Endothelial cell of umbilical vein (primary cell): ENCODE data around the gene TNFAIP8. TPM values are rescaled to one million over a fixed set of nuclear protein-coding genes. Genes with fewer than 3 reads are reported as not detected.

ENCODE experiments used
- BruUV-seq: library from RNA; stranded (reverse); fragments of 400-500 nt; replicated peaks from 2 replicates; lab custom pipeline; 2021; lab: Mats Ljungman, UMichigan
- CTCF ChIA-PET: fragments of 300-600, 350-600 bp; sonication (Branson Sonifier 250); formaldehyde crosslinking; loops from one replicate; lab custom pipeline; 2021; ENCODE audit warnings: antibody characterized with exemption, inconsistent platforms; lab: Charles Lee
- POLR2A ChIA-PET: fragments of 300-600, 350-600 bp; sonication (Branson Sonifier 250); formaldehyde crosslinking; loops from one replicate; lab custom pipeline; 2021; ENCODE audit warnings: antibody characterized with exemption, inconsistent platforms; lab: Charles Lee
- DNase-seq: peaks from one replicate; pipeline ENCODE4 v3.0.0-alpha.2; 2011; ENCODE audit warnings: low read depth, low spot score
- FAIRE-seq: peaks from 2 replicates; lab custom pipeline; 2011; peaks lifted over from hg19 to GRCh38; lab: Jason Lieb, UNC
- H2AFZ ChIP-seq: 2 replicates; pipeline ENCODE4 v1.6.0; 2012; ENCODE audit warnings: low read depth, low read length, control low read depth, inconsistent platforms
- H3K27ac ChIP-seq: 2 replicates; pipeline ENCODE4 v1.5.1; 2011; ENCODE audit warnings: low read depth, mild to moderate bottlenecking, control low read depth, low read length, moderate library complexity; ENCODE audit not compliant: insufficient read depth
- H3K27me3 ChIP-seq, 2 experiments: 2 replicates each; pipeline versions ENCODE4 v1.6.0 to v1.6.1; 2011; ENCODE audit warnings: low read length in 2 of 2, mixed read lengths in 1 of 2; ENCODE audit not compliant: control insufficient read depth in 2 of 2, insufficient read depth in 2 of 2
- H3K36me3 ChIP-seq, 2 experiments: 2 replicates in 1 of 2; 3 replicates in 1 of 2; pipeline ENCODE4 v1.5.1; 2011; ENCODE audit warnings: low read length in 2 of 2, mild to moderate bottlenecking in 1 of 2, moderate library complexity in 1 of 2; ENCODE audit not compliant: control insufficient read depth in 2 of 2, insufficient read depth in 2 of 2; ENCODE audit errors: extremely low read depth in 1 of 2
- H3K4me1 ChIP-seq: 3 replicates; pipeline ENCODE4 v1.5.1; 2011; ENCODE audit warnings: mild to moderate bottlenecking, low read length; ENCODE audit not compliant: control insufficient read depth, insufficient read depth; ENCODE audit errors: extremely low read depth
- H3K4me2 ChIP-seq: 2 replicates; pipeline ENCODE4 v1.6.1; 2011; ENCODE audit warnings: low read length, control low read depth, mixed read lengths; ENCODE audit not compliant: insufficient read depth
- H3K4me3 ChIP-seq, 3 experiments: fragments of 200-600 bp in 1 of 3; sonication (generic), shearing (Covaris generic) in 1 of 3; replicated peaks in 1 of 3; 2 replicates each; pipeline ENCODE4 v1.5.1; 2011 to 2016; ENCODE audit warnings: control low read depth in 3 of 3, low read length in 3 of 3, mild to moderate bottlenecking in 2 of 3, inconsistent platforms in 1 of 3, low read depth in 1 of 3, moderate library complexity in 1 of 3; ENCODE audit not compliant: insufficient read depth in 1 of 3
- H3K79me2 ChIP-seq: 2 replicates; pipeline ENCODE4 v1.6.0; 2012; ENCODE audit warnings: low read length, inconsistent platforms; ENCODE audit not compliant: control insufficient read depth, insufficient read depth
- H3K9ac ChIP-seq: replicated peaks from 2 replicates; pipeline ENCODE3; 2011; ENCODE audit warnings: low read length, control low read depth; ENCODE audit not compliant: insufficient read depth; ENCODE audit errors: extremely low read depth
- H3K9me1 ChIP-seq: replicated peaks from 3 replicates; pipeline ENCODE4 v1.6.0; 2011; ENCODE audit warnings: mild to moderate bottlenecking, low read length; ENCODE audit not compliant: control insufficient read depth, insufficient read depth; ENCODE audit errors: extremely low read depth
- H3K9me3 ChIP-seq: replicated peaks from 2 replicates; pipeline ENCODE4 v1.5.1; 2012; ENCODE audit warnings: low read length, inconsistent platforms; ENCODE audit not compliant: control insufficient read depth, insufficient read depth
- H4K20me1 ChIP-seq: replicated peaks from 2 replicates; pipeline ENCODE3; 2011; ENCODE audit warnings: mild to moderate bottlenecking, low read length; ENCODE audit not compliant: control insufficient read depth, insufficient read depth; ENCODE audit errors: extremely low read depth
- EZH2 ChIP-seq: IDR thresholded peaks from 2 replicates; pipeline ENCODE4 v1.6.1; 2012; ENCODE audit warnings: borderline replicate concordance, low read depth, mild to moderate bottlenecking, moderate library complexity, low read length, inconsistent platforms; ENCODE audit not compliant: severe bottlenecking
- FOS ChIP-seq: IDR thresholded peaks from 2 replicates; pipeline ENCODE4 v1.6.1; 2011; ENCODE audit warnings: mild to moderate bottlenecking, low read length, moderate library complexity, borderline replicate concordance; ENCODE audit not compliant: insufficient read depth
- GATA2 ChIP-seq: IDR thresholded peaks from 2 replicates; pipeline ENCODE4 v1.7.0; 2011; ENCODE audit warnings: low read depth, mild to moderate bottlenecking, moderate library complexity, mixed read lengths, low read length; ENCODE audit not compliant: insufficient read length, insufficient read depth
- JUN ChIP-seq: IDR thresholded peaks from 2 replicates; pipeline ENCODE4 v1.6.1; 2011; ENCODE audit warnings: borderline replicate concordance, low read depth; ENCODE audit not compliant: insufficient read length, insufficient read depth
- MYC ChIP-seq: IDR thresholded peaks from one replicate; pipeline ENCODE4 v1.6.1; 2011; ENCODE audit warnings: mild to moderate bottlenecking, low read depth, low read length
- POLR2A ChIP-seq: IDR thresholded peaks from 2 replicates; pipeline ENCODE4 v1.6.1; 2012; ENCODE audit warnings: low read depth, mild to moderate bottlenecking, control low read depth, low read length
- POLR2AphosphoS5 ChIP-seq: IDR thresholded peaks from 2 replicates; pipeline ENCODE4 v1.6.1; 2012; ENCODE audit warnings: low read depth, mild to moderate bottlenecking, control low read depth, low read length, moderate library complexity; ENCODE audit not compliant: insufficient read depth
- dilution Hi-C: fragments of 300-500 bp; cut with MboI; formaldehyde crosslinking; loops from one replicate; pipeline ENCODE4 v1.15.0; 2019; ENCODE audit warnings: low sequenced_read_pairs; ENCODE audit not compliant: extremely low pct_ligation_motif_present
- intact Hi-C: fragments of 100-400 bp; cut with micrococcal nuclease; formaldehyde crosslinking; loops from one replicate; pipeline ENCODE4 v1.10.0; 2022
- polyA plus RNA-seq, 4 experiments: library from polyadenylated mRNA; depleted of rRNA in 3 of 4; stranded (reverse) in 3 of 4; unstranded in 1 of 4; fragments of >200 nt; gene quantifications; 2 replicates each; pipeline versions ENCODE4 v1.2.1 to v1.2.3, GENCODE V29; 2011 to 2012; ENCODE audit warnings: missing spikeins in 1 of 4
- total RNA-seq: library from RNA; stranded (reverse); gene quantifications from 2 replicates; pipeline ENCODE4 v1.2.3, GENCODE V29; 2021
- TF ChIP-seq, protein P1 (sequence below): IDR thresholded peaks from 2 replicates; pipeline ENCODE4 v1.6.1; 2011; ENCODE audit not compliant: insufficient read depth, insufficient read length
- TF ChIP-seq, protein P2 (sequence below), 2 donors: IDR thresholded peaks; 1 replicate in 1 of 2; 2 replicates in 1 of 2; pipeline ENCODE4 v1.5.1; 2011; ENCODE audit warnings: low read length in 2 of 2, mild to moderate bottlenecking in 2 of 2, moderate library complexity in 2 of 2, control low read depth in 1 of 2, inconsistent platforms in 1 of 2, low read depth in 1 of 2; ENCODE audit not compliant: insufficient read depth in 1 of 2; ENCODE audit errors: extremely low read depth in 1 of 2

The TNFAIP8 gene
- total and polyA plus RNA-seq, 2 donors (not counting 3 experiments of a cell fraction or from before 2014, with no cell fraction given) = 4.7 to 7.4 TPM

DNA sequence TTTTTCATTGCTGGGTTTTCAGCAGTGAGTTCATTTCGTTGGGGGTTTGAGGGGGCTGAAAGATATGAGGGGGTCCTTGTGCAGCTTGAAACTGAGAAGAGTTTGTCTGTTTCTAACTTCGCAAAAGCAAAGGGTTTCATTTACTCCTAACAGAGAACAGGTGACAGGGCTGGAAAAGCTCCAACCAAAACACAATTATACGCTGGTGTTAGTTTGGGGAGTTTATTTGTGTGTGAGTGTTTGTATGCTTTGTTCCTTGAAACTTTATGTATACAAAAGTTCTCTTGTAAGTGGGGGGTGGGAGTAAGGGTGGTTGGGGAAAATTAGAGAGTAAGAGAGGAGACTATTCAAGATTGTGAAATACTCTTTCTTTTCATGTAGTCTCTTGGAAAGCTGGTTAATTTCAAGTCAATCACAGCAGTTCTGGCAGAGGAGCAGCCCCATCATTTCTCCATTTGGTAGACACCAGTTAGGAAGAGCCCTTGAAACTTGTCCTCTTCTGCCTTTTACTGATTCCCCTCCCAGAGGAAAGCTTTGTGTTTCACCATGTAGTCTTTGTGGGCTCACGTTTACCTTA is 881 bp downstream of the TNFAIP8 start:
- FAIRE-seq (peak; percentile 55), DNase-seq (peak; percentile 36)
- ChIA-PET POLR2A (no interaction called here), CTCF (interaction anchor here (0.6 to 3.0 kb wide), 9 partner anchors 10 to 369 kb away, joined by 3 to 22 read pairs (median 3); partner anchors contain the start of gene DTWD2)
- Histone ChIP-seq H3K9ac (no peak overlapping the region), H3K79me2 (no peaks in the 10 kb centered on the region), H3K36me3 (no peaks in the 10 kb centered on the region), H3K4me1 (peaks cover 11% of the 10 kb centered on the region), H3K4me3 (peak overlapping the region; percentile 37 to 80 (median 60)), H3K9me3 (no peaks in the 10 kb centered on the region), H2AFZ (no peak overlapping the region), H3K27me3 (peaks cover 0 to 1% of the 10 kb centered on the region in 2 experiments), H3K9me1 (no peaks in the 10 kb centered on the region), H3K27ac (no peak overlapping the region), H4K20me1 (no peaks in the 10 kb centered on the region), H3K4me2 (peak overlapping the region; percentile 91)
- TF ChIP-seq JUN (no peak), EZH2 (no peak), GATA2 (no peak), MYC (no peak), POLR2AphosphoS5 (no peak), POLR2A (no peak), FOS (no peak)
- TF ChIP-seq, protein P1, sequence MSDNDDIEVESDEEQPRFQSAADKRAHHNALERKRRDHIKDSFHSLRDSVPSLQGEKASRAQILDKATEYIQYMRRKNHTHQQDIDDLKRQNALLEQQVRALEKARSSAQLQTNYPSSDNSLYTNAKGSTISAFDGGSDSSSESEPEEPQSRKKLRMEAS = no peak
- TF ChIP-seq, protein P2, sequence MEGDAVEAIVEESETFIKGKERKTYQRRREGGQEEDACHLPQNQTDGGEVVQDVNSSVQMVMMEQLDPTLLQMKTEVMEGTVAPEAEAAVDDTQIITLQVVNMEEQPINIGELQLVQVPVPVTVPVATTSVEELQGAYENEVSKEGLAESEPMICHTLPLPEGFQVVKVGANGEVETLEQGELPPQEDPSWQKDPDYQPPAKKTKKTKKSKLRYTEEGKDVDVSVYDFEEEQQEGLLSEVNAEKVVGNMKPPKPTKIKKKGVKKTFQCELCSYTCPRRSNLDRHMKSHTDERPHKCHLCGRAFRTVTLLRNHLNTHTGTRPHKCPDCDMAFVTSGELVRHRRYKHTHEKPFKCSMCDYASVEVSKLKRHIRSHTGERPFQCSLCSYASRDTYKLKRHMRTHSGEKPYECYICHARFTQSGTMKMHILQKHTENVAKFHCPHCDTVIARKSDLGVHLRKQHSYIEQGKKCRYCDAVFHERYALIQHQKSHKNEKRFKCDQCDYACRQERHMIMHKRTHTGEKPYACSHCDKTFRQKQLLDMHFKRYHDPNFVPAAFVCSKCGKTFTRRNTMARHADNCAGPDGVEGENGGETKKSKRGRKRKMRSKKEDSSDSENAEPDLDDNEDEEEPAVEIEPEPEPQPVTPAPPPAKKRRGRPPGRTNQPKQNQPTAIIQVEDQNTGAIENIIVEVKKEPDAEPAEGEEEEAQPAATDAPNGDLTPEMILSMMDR (IDR thresholded peaks at IDR 0.05; ENCODE audit: extremely low read depth in 1 of 2, insufficient read depth in 1 of 2, low read depth in 1 of 2, low read length in 2 of 2) = no peak
- dilution Hi-C loops = no loop called here
- intact Hi-C loops = loop anchor here (1.0 kb wide), 1 partner anchor 88 kb away; no protein-coding TSS in a partner anchor
- BruUV-seq = no TSS peak
